HG03025 (cell line): Measurements from ENCODE around the gene KIAA2012.

Experiments used
- ATAC-seq: cut with Tn5 transposase; IDR thresholded peaks from one replicate; pipeline ENCODE4 v1.9.1; 2021; ENCODE audit warnings: mild to moderate bottlenecking, moderate library complexity; ENCODE audit not compliant: unreplicated experiment, low FRiP score

KIAA2012 gene

DNA sequence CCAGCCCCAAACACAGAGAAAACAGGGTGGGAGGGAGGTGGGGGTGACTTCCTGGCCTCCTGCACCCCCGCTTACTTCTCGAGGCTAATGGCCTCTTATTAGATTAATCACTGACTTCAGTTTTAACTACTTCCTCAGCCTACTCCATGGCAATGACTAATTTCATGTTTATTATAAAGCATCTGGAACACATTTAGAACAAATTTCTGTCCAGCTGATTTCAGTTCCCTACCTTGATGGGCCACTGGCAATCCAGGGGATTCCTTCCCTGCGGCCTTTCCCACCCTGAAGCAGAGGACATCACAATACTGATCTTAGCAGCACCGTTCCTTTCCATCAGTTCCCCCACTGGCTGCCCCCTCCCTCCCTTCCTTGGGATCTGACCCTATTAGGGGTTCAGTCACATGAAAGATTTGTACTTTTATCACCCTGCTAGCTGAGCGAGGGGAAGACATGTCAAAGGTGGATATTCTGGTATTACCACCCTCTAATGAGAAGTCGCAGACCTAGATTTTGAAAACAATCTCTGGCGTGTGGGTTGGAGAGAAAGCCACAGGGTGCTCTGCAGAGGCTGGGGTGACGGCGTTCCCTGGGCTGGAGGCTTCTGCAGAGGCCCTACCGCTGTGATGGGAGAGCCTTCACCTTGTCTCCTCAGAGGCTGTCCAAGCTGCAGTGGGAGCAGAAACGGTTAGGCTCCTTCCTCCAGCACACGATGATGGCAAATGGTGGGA lies 67.6 kb downstream of the KIAA2012 start:
- no peak for ATAC-seq

DNA sequence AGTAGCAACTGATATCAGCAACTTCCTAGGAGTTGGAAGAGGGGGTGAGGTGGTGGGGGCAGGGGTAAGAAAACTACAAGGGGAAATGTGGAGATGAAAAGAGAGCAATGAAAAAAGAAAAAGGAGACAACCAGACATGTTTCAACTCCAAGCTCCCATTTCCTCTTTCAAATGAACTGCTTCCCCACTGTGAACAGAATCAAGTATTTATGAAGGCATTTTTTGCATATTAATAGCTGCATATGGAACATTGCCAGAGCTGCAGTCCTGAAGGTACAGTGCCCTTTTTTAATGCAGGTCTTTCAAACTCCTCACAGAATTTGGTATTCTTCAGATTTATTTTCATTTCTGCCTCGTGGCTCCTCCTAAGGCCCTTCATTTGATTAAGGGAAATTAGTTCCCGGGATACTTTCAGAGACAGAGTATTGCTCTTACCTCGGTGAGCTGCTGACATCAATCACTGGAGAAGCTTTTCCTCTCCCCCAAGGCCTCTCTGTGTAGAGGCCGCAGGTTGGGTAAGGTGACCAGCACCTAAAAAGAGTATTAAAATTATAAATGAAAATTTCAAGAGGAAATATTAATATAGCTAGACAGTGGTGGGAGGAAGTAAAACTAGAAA lies 68.4 kb downstream of the KIAA2012 start:
- no peak for ATAC-seq

DNA sequence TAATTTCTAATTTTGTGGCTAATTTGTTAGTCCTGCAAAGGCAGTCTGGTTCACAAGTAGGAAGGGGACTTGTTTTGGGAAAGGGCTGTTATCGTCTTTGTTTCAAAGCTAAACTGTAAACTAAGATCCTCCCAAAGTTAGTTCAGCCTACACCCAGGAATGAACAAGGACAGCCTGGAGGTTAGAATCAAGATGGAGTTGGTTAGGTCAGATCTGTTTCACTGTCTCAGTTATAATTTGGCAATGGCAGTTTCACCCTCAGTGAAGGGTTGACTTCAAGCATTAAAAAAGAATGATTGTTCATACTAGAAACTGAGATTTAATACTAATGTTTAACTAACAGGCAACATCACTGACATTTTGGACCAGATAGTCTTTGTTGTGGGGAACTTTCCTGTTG lies 69.5 kb downstream of the KIAA2012 start:
- no peak for ATAC-seq

DNA sequence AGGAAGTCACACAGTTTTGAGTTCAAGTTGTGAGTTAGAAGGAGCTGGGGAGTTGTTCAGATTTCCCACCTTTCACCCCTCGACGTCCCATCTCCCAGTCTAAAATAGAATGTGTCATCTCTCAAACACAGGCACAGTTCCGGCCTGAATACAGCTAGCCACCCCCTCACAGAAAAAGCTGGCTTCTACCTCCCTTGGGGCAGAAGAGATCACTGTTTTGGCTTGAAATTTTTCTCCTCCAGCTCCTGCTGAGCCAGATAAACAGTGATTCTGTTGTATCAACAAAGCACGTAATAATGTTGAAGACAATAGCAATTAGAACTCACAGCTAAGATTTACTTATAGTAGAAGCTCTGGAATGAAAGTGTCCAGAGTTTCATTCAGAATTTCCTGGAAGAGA lies 74.7 kb downstream of the KIAA2012 start:
- ATAC-seq, result no peak

DNA sequence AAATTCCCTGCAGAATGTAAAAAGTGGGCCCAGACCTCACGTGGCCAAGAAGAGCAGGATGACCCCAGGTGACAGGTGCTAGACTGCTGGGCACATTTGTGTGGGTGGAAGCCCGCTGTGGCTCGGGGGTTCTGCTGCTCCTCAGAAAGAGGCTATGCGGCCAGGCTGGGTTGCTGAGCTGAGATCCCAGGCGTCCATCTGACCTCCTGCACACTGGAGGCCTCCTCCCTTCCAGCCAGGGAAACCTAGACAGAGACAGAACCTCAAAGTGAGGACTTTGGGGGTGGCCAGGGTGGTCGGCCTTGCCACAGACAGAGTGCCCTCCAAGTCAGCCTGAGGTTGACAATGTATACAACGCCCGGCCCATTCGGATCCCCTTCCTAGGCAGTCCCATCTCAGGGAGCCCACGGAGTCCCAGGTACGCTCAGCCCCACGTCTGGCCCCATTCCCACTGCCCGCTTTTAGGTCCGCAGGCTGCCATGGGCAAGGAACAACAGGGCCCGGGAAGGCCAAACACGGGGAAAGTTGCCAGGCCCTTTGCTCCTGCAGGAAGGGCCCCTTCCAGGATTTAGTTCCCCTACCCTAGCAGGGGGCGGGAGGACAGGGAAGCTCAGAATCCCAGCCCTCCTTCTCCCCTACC lies 75.6 kb downstream of the KIAA2012 start:
- no peak for ATAC-seq

DNA sequence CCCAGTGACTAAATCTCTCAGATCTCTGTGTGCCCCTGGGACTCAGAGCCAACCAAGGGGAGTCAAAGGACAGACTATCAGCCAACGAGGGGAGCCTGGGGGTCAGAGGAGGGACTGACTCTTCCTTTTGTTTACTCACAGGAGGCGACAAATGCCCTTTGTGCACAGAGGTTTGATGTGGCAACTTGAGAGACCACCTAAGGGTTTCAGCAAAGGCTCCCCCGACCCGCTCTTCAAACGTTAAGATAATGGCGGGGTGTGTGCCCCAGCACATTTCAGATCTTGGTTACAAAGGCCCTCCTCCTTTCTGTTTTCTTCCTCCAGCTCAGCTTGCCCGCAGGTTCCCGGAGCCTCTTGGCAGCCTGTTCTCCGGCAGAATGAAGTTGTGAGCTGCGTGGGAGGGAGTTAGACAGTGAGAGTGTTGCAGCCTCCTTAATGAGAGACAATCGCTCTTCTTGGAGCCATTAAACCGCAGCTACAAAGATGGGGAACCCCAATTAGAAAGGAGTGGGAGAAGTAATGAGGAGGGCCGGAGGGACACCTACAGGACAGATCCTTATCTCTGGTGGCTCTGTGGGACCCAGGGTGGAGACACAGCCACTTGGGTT lies 76.2 kb downstream of the KIAA2012 start:
- no peak for ATAC-seq

DNA sequence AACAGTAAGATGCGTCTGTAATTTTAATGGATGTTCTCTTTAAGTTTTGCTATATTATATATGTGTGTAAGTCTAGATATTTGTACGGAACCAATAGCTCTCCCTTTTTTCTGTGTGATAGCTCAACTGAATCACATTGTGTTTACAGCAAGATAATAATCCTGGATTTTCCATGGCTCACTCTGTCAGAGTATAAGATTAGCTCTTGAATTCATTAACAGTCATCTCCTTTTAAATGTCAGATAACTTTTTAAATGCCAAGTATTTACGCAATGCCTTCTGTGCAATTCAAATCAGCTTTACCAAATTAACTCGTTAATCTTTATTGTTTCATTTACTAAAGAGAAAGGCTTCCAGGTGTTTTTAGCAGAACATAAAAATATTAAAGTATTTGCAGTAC lies 76.9 kb downstream of the KIAA2012 start:
- ATAC-seq, result no peak

DNA sequence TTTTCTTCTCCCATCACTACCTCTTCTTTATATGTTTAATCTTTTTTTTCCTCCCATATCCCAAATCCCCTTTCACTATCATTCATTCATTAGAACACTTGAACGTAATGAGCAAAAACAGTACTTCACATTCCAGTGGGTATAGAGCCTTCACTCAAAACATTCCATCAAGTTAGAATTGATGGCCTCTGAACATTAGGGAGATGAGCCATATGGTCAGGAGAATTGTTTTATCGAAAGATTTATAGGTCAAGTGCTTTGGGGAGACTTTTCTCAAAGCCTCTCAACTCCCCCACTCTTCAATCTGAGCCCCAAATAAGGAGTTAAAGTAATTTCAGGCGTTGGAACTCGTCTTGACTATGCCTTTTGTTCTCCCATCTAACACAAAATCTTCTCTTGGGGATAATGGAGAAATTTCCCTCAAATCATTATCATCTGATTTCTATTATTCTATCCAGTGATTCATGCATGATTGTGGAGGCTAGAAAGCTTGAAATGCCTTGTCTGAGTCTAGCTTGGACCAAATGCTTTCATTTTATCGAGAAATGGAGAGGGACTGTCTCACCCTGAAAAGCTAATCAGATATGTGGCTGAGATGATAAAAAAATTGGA lies 79.2 kb downstream of the KIAA2012 start:
- no peak for ATAC-seq

DNA sequence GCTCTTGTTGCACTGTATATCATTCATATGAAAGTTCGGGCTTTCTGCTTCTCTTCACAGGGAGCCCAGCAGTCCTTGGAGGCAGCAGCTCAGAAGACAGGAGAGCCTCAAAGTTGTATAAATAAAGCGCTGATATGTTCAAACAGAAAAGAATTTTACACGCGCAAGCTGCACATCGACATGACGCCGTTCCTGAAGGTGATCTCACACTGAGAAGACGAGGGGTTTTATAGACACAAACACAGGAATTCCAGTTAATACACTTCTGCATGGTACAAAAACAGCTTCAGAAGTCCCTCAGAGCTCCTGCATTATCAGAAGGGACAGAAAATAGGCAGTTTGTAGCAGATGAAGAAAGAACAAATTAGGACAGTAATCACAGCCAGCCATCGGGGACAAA lies 81.6 kb downstream of the KIAA2012 start:
- ATAC-seq, result no peak

DNA sequence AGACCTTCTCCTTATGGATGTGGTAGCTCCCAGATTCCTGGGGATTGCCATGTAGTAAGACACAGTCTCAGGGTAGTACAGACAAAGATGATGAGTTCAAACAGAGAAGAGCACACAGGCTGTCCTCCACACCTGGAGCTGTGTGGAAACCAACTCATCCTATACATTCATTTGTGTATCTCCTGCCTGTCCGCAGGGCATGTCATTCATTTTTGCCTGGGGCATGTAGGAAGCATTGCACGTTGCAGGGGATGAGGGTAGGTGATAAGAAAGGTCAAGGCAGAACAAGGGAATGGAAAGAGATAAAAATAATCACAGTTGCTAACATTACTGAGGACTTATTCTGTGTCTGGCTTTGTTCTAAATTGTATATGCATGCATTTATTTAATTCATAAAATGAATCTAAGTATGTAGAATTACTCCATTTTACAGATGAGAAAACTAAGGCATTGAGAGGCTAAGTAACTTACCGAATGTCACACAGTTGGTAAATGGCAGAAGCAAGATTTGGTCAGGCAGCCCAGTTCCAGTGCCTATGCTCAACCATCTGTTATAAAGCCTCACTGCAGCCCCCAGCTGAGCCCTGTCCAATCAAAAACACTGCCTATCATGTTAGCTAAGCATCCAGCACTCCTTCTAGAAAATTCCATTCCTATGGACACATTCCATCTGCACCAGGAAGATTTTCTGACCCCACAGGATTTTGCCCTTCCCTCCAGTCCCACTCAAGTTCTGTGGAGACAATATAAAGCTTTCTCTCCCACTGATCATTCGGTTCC lies 84.3 kb downstream of the KIAA2012 start:
- no peak for ATAC-seq

DNA sequence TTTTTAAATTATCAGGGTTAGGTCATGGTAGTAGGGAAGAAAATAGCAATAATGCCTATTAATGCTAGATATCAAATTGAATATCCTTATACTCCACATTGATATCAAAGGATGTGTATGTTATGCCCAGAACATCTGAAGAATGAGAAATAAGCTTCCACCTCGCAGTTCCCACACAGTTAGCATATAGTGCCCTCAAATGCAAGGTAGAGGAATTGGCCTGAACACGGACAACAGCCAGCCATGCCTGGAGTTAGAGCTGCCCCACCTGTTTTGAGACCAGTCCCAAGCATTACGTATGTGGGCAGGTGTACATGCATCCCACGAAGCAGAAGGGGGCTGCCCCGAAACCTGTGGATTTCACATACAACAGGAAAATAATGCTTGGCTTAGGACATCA lies 85.7 kb downstream of the KIAA2012 start:
- ATAC-seq, result no peak

DNA sequence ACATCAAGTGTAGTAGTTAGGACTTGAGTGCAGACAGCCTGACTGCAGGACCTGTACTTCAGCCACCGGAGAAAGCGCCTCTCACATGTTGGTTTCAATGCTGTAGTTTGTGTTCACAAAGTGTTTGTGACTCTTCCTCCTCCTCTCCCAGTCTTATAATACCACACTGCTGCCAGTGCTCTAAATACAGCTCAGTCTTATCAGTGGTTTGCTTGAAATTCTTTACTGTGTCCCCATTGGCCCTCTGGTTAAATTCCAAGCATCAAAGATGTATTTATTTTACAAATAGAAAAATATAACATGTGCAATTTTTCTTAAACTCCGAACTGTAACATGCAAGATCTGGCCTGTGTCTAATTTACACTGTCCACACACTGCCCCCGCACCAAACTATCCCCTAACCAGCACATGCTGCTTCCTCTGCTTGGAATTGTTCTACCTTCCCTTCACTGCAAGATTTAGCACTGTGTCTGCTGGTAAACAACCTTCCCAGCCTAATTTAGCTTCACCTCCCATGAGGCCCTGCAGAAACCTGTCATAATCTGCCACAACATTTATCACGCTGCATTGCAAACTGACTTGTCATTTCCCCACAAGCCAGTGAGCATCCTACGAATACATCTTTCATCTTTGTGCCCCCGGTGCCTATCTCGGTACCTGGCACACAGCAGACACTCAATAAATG lies 88.2 kb downstream of the KIAA2012 start:
- ATAC-seq, result no peak

DNA sequence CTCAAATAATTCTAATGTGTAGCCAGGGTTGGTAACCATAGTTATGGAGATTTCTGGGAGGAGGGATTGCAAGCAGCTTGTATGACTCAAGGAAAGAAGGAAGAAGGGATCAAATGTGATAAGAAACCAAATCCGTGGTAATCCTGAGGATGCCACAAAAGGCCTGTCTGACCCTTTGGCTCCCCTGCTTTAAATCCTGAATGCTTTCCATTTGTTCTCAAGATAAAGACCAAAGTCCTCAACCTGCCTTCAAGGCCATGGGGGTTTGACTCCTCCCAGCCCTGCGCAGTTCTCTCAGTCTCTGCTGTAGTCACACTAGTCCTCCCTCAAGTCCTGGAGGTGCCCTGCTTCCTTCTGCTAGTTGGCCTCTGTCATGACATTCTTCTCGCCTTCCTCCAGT lies 91.4 kb downstream of the KIAA2012 start:
- no peak for ATAC-seq

DNA sequence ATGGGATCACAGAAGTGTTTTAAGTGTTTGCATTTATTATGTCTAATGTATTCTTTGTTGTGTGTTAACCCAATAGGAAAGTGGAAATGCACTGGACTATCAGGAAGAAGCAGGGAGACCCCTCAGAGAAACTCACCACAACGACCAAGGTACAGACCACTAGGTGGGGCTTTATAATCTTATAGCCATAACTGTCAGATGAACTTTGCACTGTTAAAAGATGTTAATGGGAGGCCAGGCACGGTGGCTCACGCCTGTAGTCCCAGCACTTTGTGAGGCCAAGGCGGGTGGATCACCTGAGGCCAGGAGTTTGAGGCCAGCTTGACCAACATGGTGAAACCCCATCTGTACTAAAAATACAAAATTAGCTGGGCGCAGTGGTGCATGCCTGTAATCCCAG lies 92.2 kb downstream of the KIAA2012 start:
- ATAC-seq, result no peak

DNA sequence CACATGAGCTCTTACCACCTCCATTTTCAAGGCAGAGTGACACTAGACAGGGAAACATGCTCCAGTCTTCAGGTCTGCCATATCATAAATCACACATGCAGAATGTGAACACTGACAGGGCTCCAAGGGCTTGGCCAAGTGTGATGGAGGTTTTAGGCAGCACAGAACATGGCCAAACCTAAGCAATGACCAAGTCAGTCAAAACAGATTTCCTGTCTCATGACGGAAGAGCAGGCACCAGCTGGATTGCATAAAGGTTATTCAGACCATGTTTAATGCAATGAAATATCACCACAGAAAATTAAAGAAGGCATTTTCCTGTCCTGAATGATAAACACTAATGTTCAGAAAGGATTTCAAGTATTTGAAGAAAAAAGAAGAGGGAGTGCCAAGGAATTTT lies 92.9 kb downstream of the KIAA2012 start:
- no peak for ATAC-seq

DNA sequence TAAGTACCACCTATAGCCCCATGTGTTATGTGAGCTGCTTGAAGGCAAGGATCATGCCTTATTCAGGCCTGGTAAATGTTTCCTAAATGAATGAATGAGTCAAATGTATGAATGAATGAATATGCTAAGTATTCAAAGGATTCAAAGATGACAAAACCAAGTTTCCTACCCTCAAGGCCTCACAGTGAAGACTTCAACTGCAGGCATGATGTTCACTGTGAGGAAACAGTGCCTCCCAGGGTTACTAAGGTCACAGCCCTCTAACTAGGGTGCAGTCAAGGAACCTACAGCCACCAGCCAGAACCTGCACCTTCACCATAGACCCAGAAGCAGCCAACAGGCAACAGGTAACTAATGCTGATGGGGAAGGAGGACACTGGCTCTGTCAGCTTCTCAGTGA lies 96.1 kb downstream of the KIAA2012 start:
- ATAC-seq, result no peak

DNA sequence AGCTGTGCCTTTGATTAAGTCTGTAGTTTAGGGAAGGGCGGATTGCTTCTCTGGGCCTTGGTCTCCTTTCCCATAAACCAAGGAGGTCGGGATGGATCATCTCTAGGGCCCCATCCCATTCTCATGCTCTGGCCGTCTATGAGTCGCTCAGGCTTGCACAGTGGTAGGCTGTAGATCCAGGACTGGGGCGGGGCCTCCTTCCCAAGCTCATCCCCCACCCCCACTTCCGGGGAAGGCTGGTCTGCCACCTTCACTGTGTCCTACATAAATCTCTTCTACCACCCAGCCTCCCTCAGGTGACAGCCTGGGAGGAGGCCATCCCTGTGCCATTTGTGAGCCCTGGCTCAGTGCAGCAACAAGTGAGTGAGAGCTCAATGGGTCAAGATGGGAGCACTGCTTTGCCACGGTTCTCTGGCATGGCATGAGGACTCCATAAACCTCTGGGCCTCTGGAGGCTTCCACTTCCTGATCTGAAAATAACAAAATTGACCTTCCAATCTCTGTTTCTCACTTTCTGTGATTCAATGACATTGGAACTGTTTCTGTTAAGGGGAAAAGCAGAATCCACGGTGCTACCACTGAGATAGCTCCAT lies 96.9 kb downstream of the KIAA2012 start:
- ATAC-seq, result no peak

DNA sequence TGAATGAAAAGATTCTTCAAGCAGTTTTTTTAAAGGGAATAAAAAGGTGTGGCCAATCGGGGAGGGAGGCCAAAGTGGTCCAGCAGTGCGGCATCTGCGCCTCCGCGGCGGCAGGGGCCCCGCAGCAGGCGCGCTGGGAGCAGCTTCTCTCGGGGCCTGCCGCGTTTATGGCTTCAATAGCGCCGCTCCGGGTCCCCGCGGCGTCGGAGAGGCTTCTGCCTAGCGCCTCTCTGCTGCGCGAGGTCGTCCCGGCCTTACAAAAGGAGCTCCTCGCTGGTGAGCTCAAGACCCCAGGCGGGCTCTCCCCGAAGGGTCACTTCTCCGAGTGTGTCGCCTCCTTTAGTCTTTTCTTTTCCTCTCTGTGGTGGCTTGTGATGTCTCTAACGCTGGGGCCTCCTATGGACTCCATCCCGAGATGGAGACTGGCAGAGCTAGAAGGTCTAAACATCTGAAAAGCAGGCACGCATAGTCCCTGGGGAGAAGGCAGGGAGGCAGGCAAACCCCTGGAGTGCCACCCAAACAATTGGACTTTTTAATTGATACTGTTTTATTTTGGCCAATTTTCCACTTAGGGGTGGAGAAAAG lies 98.3 kb downstream of the KIAA2012 start:
- ATAC-seq, result no peak
